ENCODE results near the gene PRG3. TPM values are rescaled to one million over a fixed set of nuclear protein-coding genes. Genes with fewer than 3 reads are reported as not detected.

Gene PRG3, protein sequence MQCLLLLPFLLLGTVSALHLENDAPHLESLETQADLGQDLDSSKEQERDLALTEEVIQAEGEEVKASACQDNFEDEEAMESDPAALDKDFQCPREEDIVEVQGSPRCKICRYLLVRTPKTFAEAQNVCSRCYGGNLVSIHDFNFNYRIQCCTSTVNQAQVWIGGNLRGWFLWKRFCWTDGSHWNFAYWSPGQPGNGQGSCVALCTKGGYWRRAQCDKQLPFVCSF
- polyA plus RNA-seq (ENCODE audit: insufficient read length in 3 of 3) = 1 to 10 TPM in 1 of 3 donors, under 1 TPM in 2; 0.23 to 1.0 (median 0.59) TPM
- long read RNA-seq, donor 1 = 0 reads
- long read RNA-seq, donor 2 = 0 reads
- long read RNA-seq, donor 3 = 0 reads
- long read RNA-seq, donor 4 = 0 reads
- long read RNA-seq, donor 5 = 0 reads
- long read RNA-seq, donor 6, partial matches to known transcripts = 0 of 1 reads
- long read RNA-seq, donor 6, other reads (novel, unspliced or antisense) = 0 of 1 reads
- long read RNA-seq, donor 7 = 0 reads
- long read RNA-seq, donor 8, partial matches to known transcripts = 0 of 1 reads
- long read RNA-seq, donor 8, other reads (novel, unspliced or antisense) = 0 of 1 reads
- long read RNA-seq, donor 9 = 0 reads
- long read RNA-seq, donor 10, partial matches to known transcripts = 0 of 1 reads
- long read RNA-seq, donor 10, other reads (novel, unspliced or antisense) = 0 of 1 reads
- long read RNA-seq, donor 11 = 0 reads
- long read RNA-seq, donor 12 = 0 reads
- long read RNA-seq, donor 13 = 0 reads
- long read RNA-seq, donor 14, partial matches to known transcripts = 0 of 1 reads
- long read RNA-seq, donor 14, other reads (novel, unspliced or antisense) = 0 of 1 reads
- long read RNA-seq, donor 15 = 0 reads
- long read RNA-seq, donor 16 = 0 reads

- no peak for DNase-seq (ENCODE audit: extremely low read depth in 1 of 11, low read depth in 9 of 11, low spot score in 4 of 11)
Observed at GRCh38 chr11:57380975-57381374, at the start of gene PRG3. Gene PRG3 (minus strand): TSS chr11:57381150. CDS start chr11:57380708, 442 bp downstream.

DNA sequence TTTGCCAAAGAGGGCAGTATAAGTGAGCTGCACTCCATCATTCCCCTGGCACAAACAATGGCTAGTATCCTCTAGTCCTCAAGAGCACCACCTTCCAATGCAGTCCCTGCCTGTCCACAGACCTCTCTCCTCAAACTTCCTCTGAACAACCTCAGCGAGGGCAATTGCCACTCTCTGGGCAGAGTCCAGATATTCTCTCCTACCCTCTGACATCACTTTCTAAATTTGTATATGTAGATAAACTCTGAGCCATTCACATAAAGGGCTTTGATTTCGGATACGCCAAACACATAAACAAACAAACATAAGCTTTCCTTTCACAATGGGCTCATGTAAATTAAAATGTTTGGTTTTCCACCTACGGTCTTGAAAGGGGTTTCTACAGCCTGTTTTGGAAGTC is 49.0 kb upstream of the PRG3 start:
- DNase-seq (ENCODE audit: extremely low read depth in 1 of 11, low read depth in 9 of 11, low spot score in 4 of 11) = no peak

- DNase-seq (ENCODE audit: extremely low read depth in 1 of 11, low read depth in 9 of 11, low spot score in 4 of 11) = no peak
Observed at GRCh38 chr11:57428643-57429042, 47.7 kb upstream of the PRG3 start.

GRCh38 chr11:57427727-57428082 is 46.8 kb upstream of the PRG3 start:
- no peak for DNase-seq (ENCODE audit: extremely low read depth in 1 of 11, low read depth in 9 of 11, low spot score in 4 of 11)

- peak; percentile 15 to 49 (median 38) for DNase-seq (ENCODE audit: extremely low read depth in 1 of 11, low read depth in 9 of 11, low spot score in 4 of 11)
Observed at GRCh38 chr11:57426929-57427726, 46.2 kb upstream of the PRG3 start, which contains the start of gene SLC43A3. Gene SLC43A3 (minus strand): TSS chr11:57427121. CDS start chr11:57426172, 949 bp downstream.

DNA sequence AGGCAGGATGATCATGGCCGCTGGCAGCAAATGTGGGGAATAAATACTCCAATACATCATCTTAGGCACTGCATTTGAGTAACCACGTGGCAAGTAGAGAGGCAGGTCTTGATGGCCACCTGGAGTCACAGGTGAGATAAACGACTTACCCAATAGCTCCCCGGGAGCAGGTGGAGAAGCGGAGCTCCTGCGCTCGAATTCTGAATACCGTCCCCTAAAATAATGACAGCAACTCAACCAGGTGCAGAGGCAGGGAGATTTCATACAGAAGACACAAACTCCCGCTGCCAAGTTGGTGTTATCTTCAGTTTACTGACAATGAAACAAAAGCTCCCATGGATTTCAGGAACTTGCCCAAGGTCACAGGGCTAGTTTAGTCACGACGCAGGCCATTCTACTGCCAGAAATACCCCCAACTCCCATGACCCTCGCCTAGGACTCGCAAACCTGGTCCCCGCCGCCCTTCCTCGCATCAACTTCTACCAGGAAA is 45.5 kb upstream of the PRG3 start:
- DNase-seq (ENCODE audit: extremely low read depth in 1 of 11, low read depth in 9 of 11, low spot score in 4 of 11) = peak in 1 of 11 donors; percentile 16

- no peak for DNase-seq (ENCODE audit: extremely low read depth in 1 of 11, low read depth in 9 of 11, low spot score in 4 of 11)
Observed at GRCh38 chr11:57425565-57426438, 44.9 kb upstream of the PRG3 start.

GRCh38 chr11:57424792-57425564 is 44.0 kb upstream of the PRG3 start:
- DNase-seq (ENCODE audit: extremely low read depth in 1 of 11, low read depth in 9 of 11, low spot score in 4 of 11) = peak in 2 of 11 donors; percentile 1 to 22

- no peak for DNase-seq (ENCODE audit: extremely low read depth in 1 of 11, low read depth in 9 of 11, low spot score in 4 of 11)
Observed at GRCh38 chr11:57424137-57424791, 43.3 kb upstream of the PRG3 start.

GRCh38 chr11:57422669-57423068 is 41.7 kb upstream of the PRG3 start:
- no peak for DNase-seq (ENCODE audit: extremely low read depth in 1 of 11, low read depth in 9 of 11, low spot score in 4 of 11)

DNA sequence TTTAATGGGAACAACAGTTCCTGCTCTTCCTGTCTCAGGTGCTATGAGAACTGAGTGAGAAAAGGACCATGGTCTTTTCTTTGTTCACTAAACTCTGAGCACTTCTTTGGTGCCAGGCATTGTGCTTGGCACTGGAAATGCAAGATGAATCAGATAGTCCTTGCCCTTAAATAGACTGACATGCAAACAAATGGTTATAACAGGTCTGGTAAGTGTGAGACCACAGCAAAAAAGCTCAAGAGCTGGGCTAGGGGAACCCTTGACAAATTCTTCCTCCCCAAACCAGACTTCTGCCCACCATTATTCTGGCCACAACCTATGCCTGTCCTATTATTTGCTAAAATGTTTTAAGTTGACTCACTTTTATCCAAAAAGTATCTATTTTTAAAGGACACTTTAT is 40.9 kb upstream of the PRG3 start:
- no peak for DNase-seq (ENCODE audit: extremely low read depth in 1 of 11, low read depth in 9 of 11, low spot score in 4 of 11)

DNA sequence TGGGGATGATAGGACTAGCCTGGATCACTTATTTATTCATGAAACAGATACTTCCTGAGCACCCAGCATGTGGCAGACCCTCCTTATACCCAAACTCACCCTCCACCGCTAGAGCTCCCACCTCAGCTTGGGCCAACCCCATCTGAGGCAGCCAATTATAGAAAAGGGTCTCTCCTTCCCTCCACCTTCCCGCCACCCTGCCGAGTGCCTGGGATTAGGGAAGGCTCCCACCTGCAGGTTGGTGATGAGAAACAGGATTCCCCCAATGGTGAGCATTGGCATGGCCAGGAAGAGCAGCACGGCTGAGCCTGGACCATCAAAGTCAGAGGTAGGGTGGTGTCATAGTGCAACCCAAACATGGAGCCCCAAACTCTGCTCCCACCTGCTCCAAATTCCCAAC is 40.1 kb upstream of the PRG3 start:
- DNase-seq (ENCODE audit: extremely low read depth in 1 of 11, low read depth in 9 of 11, low spot score in 4 of 11) = no peak

DNA sequence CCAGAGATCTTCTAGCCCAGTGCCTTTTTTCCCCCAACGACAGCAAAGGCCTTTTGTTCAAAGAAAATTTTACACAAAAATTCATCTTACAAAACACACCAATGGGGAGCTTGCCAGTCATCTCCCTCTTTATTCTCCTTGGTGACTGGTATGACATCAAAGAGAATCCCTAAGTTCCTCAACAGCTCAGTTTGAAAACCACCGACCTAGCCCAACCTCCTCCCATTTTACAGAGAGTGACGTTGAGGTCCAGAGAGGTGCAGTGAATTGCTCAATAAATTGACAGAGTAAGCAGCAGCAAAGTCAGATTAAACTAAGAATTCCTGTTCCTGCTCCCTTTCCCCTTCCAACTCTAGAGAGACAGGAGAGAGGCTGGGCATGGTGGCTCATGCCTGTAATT is 38.2 kb upstream of the PRG3 start:
- DNase-seq (ENCODE audit: extremely low read depth in 1 of 11, low read depth in 9 of 11, low spot score in 4 of 11) = no peak

DNA sequence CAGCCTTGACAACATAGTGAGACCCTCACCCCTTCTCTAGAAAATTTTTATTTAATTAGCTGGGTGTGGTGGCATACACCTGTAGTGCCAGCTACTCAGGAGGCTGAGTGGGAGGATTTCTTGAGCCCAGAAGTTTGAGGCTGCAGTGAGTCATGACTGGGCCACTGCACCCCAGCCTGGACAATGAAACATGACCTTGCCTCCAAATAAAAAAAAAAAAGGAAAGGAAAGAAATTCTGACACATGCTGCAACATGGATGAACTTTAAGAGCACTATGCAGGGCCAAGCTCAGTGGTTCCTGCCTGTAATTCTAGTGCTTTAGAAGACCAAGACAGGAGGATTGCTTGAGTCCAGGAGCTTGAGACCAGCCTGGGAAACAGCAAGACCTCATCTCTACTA is 37.2 kb upstream of the PRG3 start:
- no peak for DNase-seq (ENCODE audit: extremely low read depth in 1 of 11, low read depth in 9 of 11, low spot score in 4 of 11)

- DNase-seq (ENCODE audit: extremely low read depth in 1 of 11, low read depth in 9 of 11, low spot score in 4 of 11) = no peak
Observed at GRCh38 chr11:57417056-57417455, 36.1 kb upstream of the PRG3 start.

- no peak for DNase-seq (ENCODE audit: extremely low read depth in 1 of 11, low read depth in 9 of 11, low spot score in 4 of 11)
Observed at GRCh38 chr11:57416436-57416835, 35.5 kb upstream of the PRG3 start.

- DNase-seq (ENCODE audit: extremely low read depth in 1 of 11, low read depth in 9 of 11, low spot score in 4 of 11) = no peak
Observed at GRCh38 chr11:57414612-57415212, 33.8 kb upstream of the PRG3 start.
